Testis (tissue), 3 donors: ENCODE data around the gene CFAP61. TPM values are rescaled to one million over a fixed set of nuclear protein-coding genes. Genes with fewer than 3 reads are reported as not detected.

Experiments
- DNase-seq: peaks from one replicate; pipeline ENCODE4 v3.0.0-alpha.2; 2019
- H3K27ac ChIP-seq, 2 donors: fragments of 200-600 bp; sonication (generic); one replicate each; pipeline ENCODE4 v1.5.1; 2019
- H3K27me3 ChIP-seq: fragments of 200-600 bp; sonication (generic); one replicate; pipeline ENCODE4 v1.5.1; 2019
- H3K36me3 ChIP-seq: fragments of 200-600 bp; sonication (generic); one replicate; pipeline ENCODE4 v1.5.1; 2017; ENCODE audit warnings: low read depth; ENCODE audit errors: missing control alignments
- H3K4me1 ChIP-seq: fragments of 200-600 bp; sonication (generic); one replicate; pipeline ENCODE4 v1.5.1; 2019
- H3K4me3 ChIP-seq, 2 donors: fragments of 200-600 bp; sonication (generic); one replicate each; pipeline ENCODE4 v1.5.1; 2017 to 2019
- H3K9me3 ChIP-seq: fragments of 200-600 bp; sonication (generic); one replicate; pipeline ENCODE4 v1.5.1; 2017
- CTCF ChIP-seq, 3 experiments: fragments of 450-650 bp in 2 of 3; fragments of 200-600 bp in 1 of 3; sonication (generic) in 1 of 3; IDR thresholded peaks; one replicate each; pipeline ENCODE4 v1.5.1; 2016 to 2019; ENCODE audit warnings: antibody characterized with exemption in 3 of 3, mild to moderate bottlenecking in 2 of 3, moderate library complexity in 1 of 3
- POLR2A ChIP-seq: fragments of 450-650 bp; IDR thresholded peaks from one replicate; pipeline ENCODE4 v1.6.1; 2017; ENCODE audit warnings: antibody characterized with exemption, mild to moderate bottlenecking, moderate library complexity
- WGBS, 2 donors: methylation state at CpG; one replicate each; pipeline ENCODE4 v1.1.5; 2018; 5-methylcytosine and 5-hydroxymethylcytosine counted together
- intact Hi-C: fragments of 100-400 bp; cut with DNase I; formaldehyde crosslinking; loops from one replicate; pipeline ENCODE4 v1.15.1; 2023; ENCODE audit warnings: low total_unique reads
- polyA plus RNA-seq: library from polyadenylated mRNA; stranded (reverse); fragments of 350-450 nt; fragmentation: Illumina TruSeq; extraction: RNeasy Lipid Tissue Mini Kit (QIAGEN cat#74804); gene quantifications from one replicate; pipeline ENCODE4 v1.2.3, GENCODE V29; 2014; ENCODE audit warnings: low read depth, low replicate concordance; ENCODE audit not compliant: insufficient read depth
- total RNA-seq, 2 donors: library from RNA; depleted of rRNA; stranded (reverse); fragments of >200 nt; gene quantifications; one replicate each; pipeline ENCODE4 v1.2.3, GENCODE V29; 2016

Gene CFAP61
- total and polyA plus RNA-seq, 3 donors from 2014 or later, result 21.4 to 76.0 (median 27.3) TPM

DNA sequence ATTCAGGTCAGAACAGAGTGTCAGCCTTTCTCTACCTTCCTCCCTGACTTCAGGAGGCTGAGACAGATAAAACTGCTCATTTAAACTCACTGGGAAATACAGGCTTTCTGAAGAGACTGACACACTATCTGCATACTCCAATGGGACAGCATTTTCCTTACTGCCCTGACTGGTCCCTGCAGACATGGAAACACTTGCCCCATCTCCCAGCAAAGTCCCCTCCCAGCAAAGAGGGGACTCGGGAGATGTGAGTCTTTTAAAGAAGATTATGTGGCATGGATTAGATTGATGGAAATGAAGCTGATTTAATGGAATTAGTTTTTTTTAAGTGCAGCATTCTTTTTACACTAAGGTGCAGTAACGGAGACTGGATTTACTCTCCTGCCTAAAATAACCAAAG is 90.8 kb downstream of the CFAP61 start:
- H3K36me3 ChIP-seq, result no peaks in the 10 kb centered on the region
- intact Hi-C loops, result no loop called here
- WGBS, 2 donors, result 71 to 86% methylated on average over 2 of the region's 2 CpGs
- H3K4me1 ChIP-seq, result no peaks in the 10 kb centered on the region
- TF ChIP-seq POLR2A, result no peak
- no peak for TF ChIP-seq CTCF (IDR thresholded peaks at IDR 0.05)
- H3K9me3 ChIP-seq, result no peaks in the 10 kb centered on the region
- no peak for DNase-seq
- H3K4me3 ChIP-seq, result no peak overlapping the region
- H3K27me3 ChIP-seq, result no peaks in the 10 kb centered on the region
- H3K27ac ChIP-seq, result no peak overlapping the region

- 75 to 86% methylated on average over 2 of the region's 2 CpGs for WGBS, 2 donors
- Histone ChIP-seq H3K9me3 (no peaks in the 10 kb centered on the region), H3K4me1 (no peaks in the 10 kb centered on the region), H3K27ac (no peak overlapping the region), H3K36me3 (no peaks in the 10 kb centered on the region), H3K4me3 (no peak overlapping the region), H3K27me3 (no peaks in the 10 kb centered on the region)
- DNase-seq, result no peak
- TF ChIP-seq CTCF (IDR thresholded peaks at IDR 0.05) (no peak), POLR2A (no peak)
- intact Hi-C loops, result no loop called here
These were observed 91.3 kb downstream of the CFAP61 start for GRCh38 chr20:20143646-20144045.

- Histone ChIP-seq H3K36me3 (no peaks in the 10 kb centered on the region), H3K4me1 (no peaks in the 10 kb centered on the region), H3K27me3 (no peaks in the 10 kb centered on the region), H3K27ac (no peak overlapping the region), H3K9me3 (no peaks in the 10 kb centered on the region), H3K4me3 (no peak overlapping the region)
- DNase-seq, result no peak
- intact Hi-C loops, result no loop called here
- TF ChIP-seq CTCF (IDR thresholded peaks at IDR 0.05) (no peak), POLR2A (no peak)
- WGBS, 2 donors, result 89 to 94% methylated on average over 2 of the region's 2 CpGs
These were observed 96.4 kb downstream of the CFAP61 start for GRCh38 chr20:20148779-20149178.

DNA sequence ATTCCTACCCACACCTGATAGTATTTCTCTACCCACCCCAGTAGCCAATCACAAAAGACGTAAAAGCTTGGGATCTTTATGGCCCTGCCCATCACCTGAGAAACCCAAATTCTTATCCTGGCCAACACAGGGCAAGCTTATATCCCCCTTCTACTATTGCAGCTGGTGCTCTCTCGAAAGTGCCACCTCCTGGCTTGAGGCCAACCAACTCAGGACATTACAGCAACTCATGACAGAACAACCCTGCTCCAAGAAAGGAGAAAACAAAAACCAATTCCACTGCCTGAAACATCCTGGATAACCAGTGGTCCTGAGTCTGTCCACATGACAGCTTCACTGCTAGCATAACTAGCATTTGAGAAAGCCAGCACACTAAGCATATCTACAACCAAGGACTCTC is 97.9 kb downstream of the CFAP61 start:
- no peaks in the 10 kb centered on the region for H3K36me3 ChIP-seq
- WGBS, 2 donors, result 80 to 84% methylated on average over 2 of the region's 2 CpGs
- no peaks in the 10 kb centered on the region for H3K9me3 ChIP-seq
- no peak for TF ChIP-seq POLR2A
- TF ChIP-seq CTCF (IDR thresholded peaks at IDR 0.05), result no peak
- intact Hi-C loops, result no loop called here
- no peak for DNase-seq
- no peak overlapping the region for H3K4me3 ChIP-seq
- H3K27me3 ChIP-seq, result no peaks in the 10 kb centered on the region
- H3K4me1 ChIP-seq, result no peaks in the 10 kb centered on the region
- H3K27ac ChIP-seq, result no peak overlapping the region

DNA sequence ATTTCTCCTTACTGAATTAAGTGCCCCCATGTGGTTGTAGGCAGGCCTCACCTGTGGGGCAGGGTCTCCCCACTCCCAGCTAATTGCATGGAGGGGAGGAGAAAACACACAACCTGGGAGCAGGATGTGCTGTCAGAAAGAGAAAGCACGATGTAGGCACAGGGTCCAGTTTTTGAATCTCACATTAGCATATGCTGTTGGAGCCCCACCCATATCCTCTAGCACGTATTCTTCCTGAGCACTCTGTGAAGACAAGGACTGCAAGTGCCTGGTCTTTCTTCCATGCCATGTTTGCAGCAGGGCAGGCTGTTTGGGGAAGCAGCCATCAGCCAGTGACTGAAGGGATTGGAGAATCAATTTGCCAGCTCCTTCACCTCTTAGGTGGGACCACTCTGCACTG is 108.2 kb downstream of the CFAP61 start:
- no peak overlapping the region for H3K27ac ChIP-seq
- no peaks in the 10 kb centered on the region for H3K36me3 ChIP-seq
- H3K9me3 ChIP-seq, result no peaks in the 10 kb centered on the region
- H3K27me3 ChIP-seq, result no peaks in the 10 kb centered on the region
- no peak for DNase-seq
- H3K4me1 ChIP-seq, result no peaks in the 10 kb centered on the region
- WGBS, 2 donors, result 38 to 40% methylated on average over 2 of the region's 2 CpGs
- H3K4me3 ChIP-seq, result no peak overlapping the region
- TF ChIP-seq POLR2A (no peak), CTCF (IDR thresholded peaks at IDR 0.05) (no peak)
- intact Hi-C loops, result no loop called here
